Measurements from ENCODE around the gene ART4. TPM values are rescaled to one million over a fixed set of nuclear protein-coding genes. Genes with fewer than 3 reads are reported as not detected.

Gene ART4
- total and polyA plus RNA-seq, 2 donors (not counting 3 experiments of a cell fraction or from before 2014, with no cell fraction given): 12.5 to 54.7 TPM

GRCh38 chr12:14779834-14780233, 63.5 kb downstream of the ART4 start:
- no TSS peak for BruUV-seq (replicated peaks)
- H3K9me1 ChIP-seq (replicated peaks; ENCODE audit: control insufficient read depth, extremely low read depth, insufficient read depth, low read length): no peaks in the 10 kb centered on the region
- no peak overlapping the region for H3K4me2 ChIP-seq (ENCODE audit: insufficient read depth, low read length)
- H2AFZ ChIP-seq (ENCODE audit: low read depth, low read length): no peak overlapping the region
- no peak overlapping the region for H3K9ac ChIP-seq (replicated peaks; ENCODE audit: extremely low read depth, insufficient read depth, low read length)
- DNase-seq (ENCODE audit: low read depth, low spot score) (no peak), FAIRE-seq (no peak)
- H3K4me1 ChIP-seq (ENCODE audit: control insufficient read depth, extremely low read depth, insufficient read depth, low read length): peaks cover 14% of the 10 kb centered on the region
- dilution Hi-C loops (cut with MboI; ENCODE audit: extremely low pct_ligation_motif_present, low sequenced_read_pairs): no loop called here
- H3K9me3 ChIP-seq (replicated peaks; ENCODE audit: control insufficient read depth, insufficient read depth, low read length): no peaks in the 10 kb centered on the region
- H3K79me2 ChIP-seq (ENCODE audit: control insufficient read depth, insufficient read depth, low read length): peaks cover 14% of the 10 kb centered on the region
- TF ChIP-seq FOS (IDR thresholded peaks at IDR 0.05; ENCODE audit: borderline replicate concordance, insufficient read depth, low read length): no peak
- TF ChIP-seq POLR2A (IDR thresholded peaks at IDR 0.05; ENCODE audit: low read depth, low read length): no peak
- TF ChIP-seq POLR2AphosphoS5 (IDR thresholded peaks at IDR 0.05; ENCODE audit: insufficient read depth, low read depth, low read length): no peak
- no peak for TF ChIP-seq JUN (IDR thresholded peaks at IDR 0.05; ENCODE audit: borderline replicate concordance, insufficient read depth, insufficient read length, low read depth)
- TF ChIP-seq CTCF (IDR thresholded peaks at IDR 0.05; ENCODE audit: extremely low read depth in 1 of 2, insufficient read depth in 1 of 2, low read depth in 1 of 2, low read length in 2 of 2): no peak
- TF ChIP-seq, protein P1, sequence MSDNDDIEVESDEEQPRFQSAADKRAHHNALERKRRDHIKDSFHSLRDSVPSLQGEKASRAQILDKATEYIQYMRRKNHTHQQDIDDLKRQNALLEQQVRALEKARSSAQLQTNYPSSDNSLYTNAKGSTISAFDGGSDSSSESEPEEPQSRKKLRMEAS (IDR thresholded peaks at IDR 0.05; ENCODE audit: insufficient read depth, insufficient read length): no peak
- no peak for TF ChIP-seq MYC (IDR thresholded peaks at IDR 0.05; ENCODE audit: low read depth, low read length)
- TF ChIP-seq EZH2 (IDR thresholded peaks at IDR 0.05; ENCODE audit: borderline replicate concordance, low read depth, low read length, severe bottlenecking): no peak
- H3K4me3 ChIP-seq (replicated peaks in 1 of 3; ENCODE audit: insufficient read depth in 1 of 3, low read depth in 1 of 3, low read length in 3 of 3): no peak overlapping the region
- H3K27me3 ChIP-seq (ENCODE audit: control insufficient read depth in 2 of 2, insufficient read depth in 2 of 2, low read length in 2 of 2): no peaks in the 10 kb centered on the region
- POLR2A ChIA-PET: no interaction called here
- no peaks in the 10 kb centered on the region for H4K20me1 ChIP-seq (replicated peaks; ENCODE audit: control insufficient read depth, extremely low read depth, insufficient read depth, low read length)
- CTCF ChIA-PET: interaction anchor here (1.2 kb wide), 2 partner anchors 21 to 24 kb away, joined by 3 to 4 read pairs; no protein-coding TSS in a partner anchor
- intact Hi-C loops (cut with micrococcal nuclease): no loop called here
- peaks cover 0 to 2% of the 10 kb centered on the region in 2 experiments for H3K36me3 ChIP-seq (ENCODE audit: control insufficient read depth in 2 of 2, extremely low read depth in 1 of 2, insufficient read depth in 2 of 2, low read length in 2 of 2)
- H3K27ac ChIP-seq (ENCODE audit: insufficient read depth, low read depth, low read length): no peak overlapping the region
